ENCODE measurements around the gene EVC2.

DNA sequence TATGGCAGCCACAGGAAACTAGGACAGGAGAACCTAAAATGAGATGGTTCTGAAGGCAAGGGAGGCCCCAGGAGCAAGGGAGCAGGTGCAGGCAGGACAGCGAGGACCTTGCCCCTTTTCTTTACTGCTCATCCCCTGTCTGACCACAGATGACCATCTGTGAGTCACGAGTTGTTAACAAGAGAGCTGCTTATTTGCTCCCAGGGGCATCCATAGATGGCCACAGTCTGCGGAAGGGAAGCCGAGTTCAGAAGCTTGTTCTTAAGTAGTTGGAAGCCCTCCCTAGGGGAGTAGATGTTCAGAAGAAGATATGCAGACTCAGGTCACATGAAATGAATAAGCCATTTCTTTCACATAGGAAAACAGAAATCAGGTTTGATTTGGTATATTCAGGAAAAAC lies 69.4 kb downstream of the EVC2 start:
- TF ChIP-seq BRCA1 (IDR thresholded peaks at IDR 0.05; ENCODE audit: low read depth, low read length) = no peak
- no peak for TF ChIP-seq EZH2 (IDR thresholded peaks at IDR 0.05; ENCODE audit: borderline replicate concordance, control insufficient read depth, low read depth, low read length)
- TF ChIP-seq CREB1 (IDR thresholded peaks at IDR 0.05; ENCODE audit: low read depth) = no peak
- TF ChIP-seq, protein P1, sequence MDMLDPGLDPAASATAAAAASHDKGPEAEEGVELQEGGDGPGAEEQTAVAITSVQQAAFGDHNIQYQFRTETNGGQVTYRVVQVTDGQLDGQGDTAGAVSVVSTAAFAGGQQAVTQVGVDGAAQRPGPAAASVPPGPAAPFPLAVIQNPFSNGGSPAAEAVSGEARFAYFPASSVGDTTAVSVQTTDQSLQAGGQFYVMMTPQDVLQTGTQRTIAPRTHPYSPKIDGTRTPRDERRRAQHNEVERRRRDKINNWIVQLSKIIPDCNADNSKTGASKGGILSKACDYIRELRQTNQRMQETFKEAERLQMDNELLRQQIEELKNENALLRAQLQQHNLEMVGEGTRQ (IDR thresholded peaks at IDR 0.05; ENCODE audit: borderline replicate concordance, low read depth, low read length) = no peak
- no peak for TF ChIP-seq POLR2A (IDR thresholded peaks at IDR 0.05; ENCODE audit: low read depth, low read length)
- TF ChIP-seq, protein P2, sequence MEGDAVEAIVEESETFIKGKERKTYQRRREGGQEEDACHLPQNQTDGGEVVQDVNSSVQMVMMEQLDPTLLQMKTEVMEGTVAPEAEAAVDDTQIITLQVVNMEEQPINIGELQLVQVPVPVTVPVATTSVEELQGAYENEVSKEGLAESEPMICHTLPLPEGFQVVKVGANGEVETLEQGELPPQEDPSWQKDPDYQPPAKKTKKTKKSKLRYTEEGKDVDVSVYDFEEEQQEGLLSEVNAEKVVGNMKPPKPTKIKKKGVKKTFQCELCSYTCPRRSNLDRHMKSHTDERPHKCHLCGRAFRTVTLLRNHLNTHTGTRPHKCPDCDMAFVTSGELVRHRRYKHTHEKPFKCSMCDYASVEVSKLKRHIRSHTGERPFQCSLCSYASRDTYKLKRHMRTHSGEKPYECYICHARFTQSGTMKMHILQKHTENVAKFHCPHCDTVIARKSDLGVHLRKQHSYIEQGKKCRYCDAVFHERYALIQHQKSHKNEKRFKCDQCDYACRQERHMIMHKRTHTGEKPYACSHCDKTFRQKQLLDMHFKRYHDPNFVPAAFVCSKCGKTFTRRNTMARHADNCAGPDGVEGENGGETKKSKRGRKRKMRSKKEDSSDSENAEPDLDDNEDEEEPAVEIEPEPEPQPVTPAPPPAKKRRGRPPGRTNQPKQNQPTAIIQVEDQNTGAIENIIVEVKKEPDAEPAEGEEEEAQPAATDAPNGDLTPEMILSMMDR (IDR thresholded peaks at IDR 0.05 in 2 of 3, conservative IDR thresholded peaks at IDR 0.05 in 1 of 3; ENCODE audit: control insufficient read depth in 2 of 3, extremely low read depth in 1 of 3, insufficient read depth in 1 of 3, low read depth in 3 of 3, low read length in 3 of 3) = no peak
- no peak for TF ChIP-seq NR2C2 (IDR thresholded peaks at IDR 0.05; ENCODE audit: borderline replicate concordance, control insufficient read depth, insufficient read length, low read depth)

All from GM12878 (cell line).